Trophoblast cell (in vitro differentiated cells and primary cell): ENCODE measurements around the gene USP7.

ENCODE experiments used
- DNase-seq, 2 donors: peaks; one replicate each; pipeline ENCODE4 v3.0.0-alpha.2; 2016
- H2AFZ ChIP-seq: 2 replicates; pipeline ENCODE4 v1.6.1; 2013; ENCODE audit warnings: low read length, moderate library complexity, mild to moderate bottlenecking; ENCODE audit not compliant: insufficient read depth, poor library complexity
- H2AK5ac ChIP-seq: 2 replicates; pipeline ENCODE4 v1.6.1; 2013; ENCODE audit warnings: mild to moderate bottlenecking, low read length
- H2BK120ac ChIP-seq: 2 replicates; pipeline ENCODE4 v1.6.1; 2013; ENCODE audit warnings: low read length, mild to moderate bottlenecking, moderate library complexity; ENCODE audit not compliant: insufficient read depth, poor library complexity
- H2BK12ac ChIP-seq: 2 replicates; pipeline ENCODE4 v1.6.1; 2013; ENCODE audit warnings: mild to moderate bottlenecking, low read length, moderate library complexity
- H2BK5ac ChIP-seq: 2 replicates; pipeline ENCODE4 v1.6.1; 2013; ENCODE audit warnings: low read length, low read depth, moderate library complexity, mild to moderate bottlenecking; ENCODE audit not compliant: poor library complexity
- H3K14ac ChIP-seq: 2 replicates; pipeline ENCODE4 v1.6.1; 2013; ENCODE audit warnings: mild to moderate bottlenecking, low read length
- H3K18ac ChIP-seq: 2 replicates; pipeline ENCODE4 v1.6.1; 2013; ENCODE audit warnings: mild to moderate bottlenecking, low read length
- H3K23ac ChIP-seq: 2 replicates; pipeline ENCODE4 v1.6.1; 2013; ENCODE audit warnings: low read length
- H3K27ac ChIP-seq: 2 replicates; pipeline ENCODE4 v1.5.1; 2013; ENCODE audit warnings: low read depth, mild to moderate bottlenecking, inconsistent platforms, low read length, moderate library complexity
- H3K27me3 ChIP-seq: 2 replicates; pipeline ENCODE4 v1.6.1; 2013; ENCODE audit warnings: inconsistent platforms, mild to moderate bottlenecking, low read length, moderate library complexity; ENCODE audit not compliant: insufficient read depth
- H3K36me3 ChIP-seq, 2 experiments: 1 replicate in 1 of 2; 2 replicates in 1 of 2; pipeline ENCODE4 v1.6.1; 2013; ENCODE audit warnings: low read length in 2 of 2, mild to moderate bottlenecking in 2 of 2, moderate library complexity in 1 of 2; ENCODE audit not compliant: insufficient read depth in 2 of 2, control insufficient read depth in 1 of 2
- H3K4ac ChIP-seq: 2 replicates; pipeline ENCODE4 v1.6.1; 2013; ENCODE audit warnings: low read depth, mild to moderate bottlenecking, low read length, moderate library complexity
- H3K4me1 ChIP-seq, 2 experiments: 1 replicate in 1 of 2; 2 replicates in 1 of 2; pipeline ENCODE4 v1.6.1; 2013; ENCODE audit warnings: low read length in 2 of 2, mild to moderate bottlenecking in 2 of 2, moderate library complexity in 1 of 2; ENCODE audit not compliant: insufficient read depth in 2 of 2, control insufficient read depth in 1 of 2
- H3K4me2 ChIP-seq: 2 replicates; pipeline ENCODE4 v1.6.1; 2013; ENCODE audit warnings: inconsistent platforms, mild to moderate bottlenecking, low read length, moderate library complexity
- H3K4me3 ChIP-seq: 2 replicates; pipeline ENCODE4 v1.5.1; 2013; ENCODE audit warnings: mild to moderate bottlenecking, low read depth, low read length, inconsistent platforms
- H3K79me1 ChIP-seq: one replicate; pipeline ENCODE4 v1.6.1; 2013; ENCODE audit warnings: low read length
- H3K79me2 ChIP-seq: 2 replicates; pipeline ENCODE4 v1.6.1; 2013; ENCODE audit warnings: low read length, mild to moderate bottlenecking; ENCODE audit not compliant: control insufficient read depth, insufficient read depth, poor library complexity
- H3K9ac ChIP-seq: 2 replicates; pipeline ENCODE4 v1.6.1; 2013; ENCODE audit warnings: mild to moderate bottlenecking, low read length
- H3K9me3 ChIP-seq: 2 replicates; pipeline ENCODE4 v1.6.1; 2013; ENCODE audit warnings: low read depth, mild to moderate bottlenecking, control low read depth, inconsistent platforms, low read length; ENCODE audit not compliant: insufficient read depth
- H4K12ac ChIP-seq: 2 replicates; pipeline ENCODE4 v1.6.1; 2013; ENCODE audit warnings: low read depth, mild to moderate bottlenecking, low read length, moderate library complexity
- H4K8ac ChIP-seq: 2 replicates; pipeline ENCODE4 v1.6.1; 2013; ENCODE audit warnings: low read depth, mild to moderate bottlenecking, low read length, moderate library complexity
- H4K91ac ChIP-seq: one replicate; pipeline ENCODE4 v1.6.1; 2013; ENCODE audit warnings: low read depth, mild to moderate bottlenecking, low read length, moderate library complexity
- WGBS: extraction: QIAGEN DNeasy Blood & Tissue Kit; methylation state at CpG from one replicate; pipeline ENCODE4 v1.1.7; 2013; ENCODE audit warnings: missing lambda C conversion rate; ENCODE audit not compliant: insufficient read length, insufficient coverage; ENCODE audit errors: extremely low coverage; 5-methylcytosine and 5-hydroxymethylcytosine counted together

USP7 gene

DNA sequence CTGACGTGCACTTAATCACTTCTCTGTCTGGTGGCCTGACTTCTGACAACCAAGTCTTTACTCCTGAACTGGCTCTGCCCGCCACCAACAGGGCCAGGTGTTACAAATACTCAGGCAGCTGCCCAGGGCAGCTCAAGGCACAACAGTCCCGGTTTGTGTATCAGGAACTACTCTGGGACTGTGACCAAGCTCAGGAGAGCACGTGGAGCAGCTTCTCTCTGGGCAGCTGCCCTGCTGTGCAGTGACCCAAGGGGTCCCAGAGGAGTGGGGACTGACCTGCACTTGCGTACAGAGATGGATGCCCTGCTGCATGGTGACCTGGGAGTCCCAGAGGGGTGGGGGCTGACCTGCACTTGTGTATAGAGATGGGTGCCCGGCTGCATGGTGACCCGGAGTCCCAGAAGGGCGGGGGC is 59.7 kb downstream of the USP7 start:
- DNase-seq, result no peak
- H3K18ac ChIP-seq, result no peak overlapping the region
- no peak overlapping the region for H3K9ac ChIP-seq
- H3K23ac ChIP-seq, result no peak overlapping the region
- H4K8ac ChIP-seq, result no peak overlapping the region
- H3K79me1 ChIP-seq, result no peaks in the 10 kb centered on the region
- H4K91ac ChIP-seq, result no peak overlapping the region
- H3K4me2 ChIP-seq, result no peak overlapping the region
- H3K36me3 ChIP-seq, result peaks cover 40 to 64% of the 10 kb centered on the region in 2 experiments
- no peaks in the 10 kb centered on the region for H3K79me2 ChIP-seq
- no peaks in the 10 kb centered on the region for H3K4me1 ChIP-seq
- H3K4ac ChIP-seq, result no peak overlapping the region
- H3K27me3 ChIP-seq, result no peaks in the 10 kb centered on the region
- H3K9me3 ChIP-seq, result peaks cover 2% of the 10 kb centered on the region
- no peak overlapping the region for H3K27ac ChIP-seq
- no peak overlapping the region for H2BK120ac ChIP-seq
- H2BK12ac ChIP-seq, result no peak overlapping the region
- no peak overlapping the region for H2BK5ac ChIP-seq
- H3K4me3 ChIP-seq, result no peak overlapping the region
- H3K14ac ChIP-seq, result no peak overlapping the region
- no peak overlapping the region for H2AFZ ChIP-seq
- no CpG with 5 or more reads among the region's 8 CpGs for WGBS
- no peak overlapping the region for H4K12ac ChIP-seq
- no peak overlapping the region for H2AK5ac ChIP-seq

DNA sequence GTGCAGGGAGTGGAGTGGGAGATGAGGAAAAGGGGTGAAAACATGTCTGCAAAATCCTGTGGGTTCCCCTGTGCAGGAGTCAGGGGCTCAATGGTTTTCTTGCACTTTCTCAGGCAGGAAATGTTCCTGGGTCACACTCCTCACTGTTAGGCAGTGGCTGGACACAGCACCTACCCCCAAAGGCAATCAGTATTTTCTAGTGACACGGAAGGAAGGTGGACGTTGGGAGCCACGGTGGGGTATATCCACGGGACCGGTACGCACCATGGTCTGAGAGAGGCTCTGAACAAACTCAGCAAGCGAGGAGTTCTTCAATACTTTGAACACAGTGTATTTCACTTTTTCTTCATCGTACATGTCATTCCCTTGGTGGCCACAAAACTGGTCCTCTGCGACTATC is 60.7 kb downstream of the USP7 start:
- H4K12ac ChIP-seq, result no peak overlapping the region
- no peak overlapping the region for H3K4me2 ChIP-seq
- H2AFZ ChIP-seq, result no peak overlapping the region
- H3K36me3 ChIP-seq, result peaks cover 41 to 65% of the 10 kb centered on the region in 2 experiments
- H2BK12ac ChIP-seq, result no peak overlapping the region
- H3K23ac ChIP-seq, result no peak overlapping the region
- no peak overlapping the region for H2BK120ac ChIP-seq
- H4K91ac ChIP-seq, result no peak overlapping the region
- H3K79me2 ChIP-seq, result no peaks in the 10 kb centered on the region
- H3K14ac ChIP-seq, result no peak overlapping the region
- peaks cover 2% of the 10 kb centered on the region for H3K9me3 ChIP-seq
- no peak for DNase-seq
- no peak overlapping the region for H3K4ac ChIP-seq
- no peak overlapping the region for H3K18ac ChIP-seq
- H3K9ac ChIP-seq, result no peak overlapping the region
- no peaks in the 10 kb centered on the region for H3K4me1 ChIP-seq
- no CpG with 5 or more reads among the region's 9 CpGs for WGBS
- H3K79me1 ChIP-seq, result no peaks in the 10 kb centered on the region
- no peaks in the 10 kb centered on the region for H3K27me3 ChIP-seq
- H3K27ac ChIP-seq, result no peak overlapping the region
- no peak overlapping the region for H2BK5ac ChIP-seq
- no peak overlapping the region for H3K4me3 ChIP-seq
- no peak overlapping the region for H2AK5ac ChIP-seq
- H4K8ac ChIP-seq, result no peak overlapping the region

DNA sequence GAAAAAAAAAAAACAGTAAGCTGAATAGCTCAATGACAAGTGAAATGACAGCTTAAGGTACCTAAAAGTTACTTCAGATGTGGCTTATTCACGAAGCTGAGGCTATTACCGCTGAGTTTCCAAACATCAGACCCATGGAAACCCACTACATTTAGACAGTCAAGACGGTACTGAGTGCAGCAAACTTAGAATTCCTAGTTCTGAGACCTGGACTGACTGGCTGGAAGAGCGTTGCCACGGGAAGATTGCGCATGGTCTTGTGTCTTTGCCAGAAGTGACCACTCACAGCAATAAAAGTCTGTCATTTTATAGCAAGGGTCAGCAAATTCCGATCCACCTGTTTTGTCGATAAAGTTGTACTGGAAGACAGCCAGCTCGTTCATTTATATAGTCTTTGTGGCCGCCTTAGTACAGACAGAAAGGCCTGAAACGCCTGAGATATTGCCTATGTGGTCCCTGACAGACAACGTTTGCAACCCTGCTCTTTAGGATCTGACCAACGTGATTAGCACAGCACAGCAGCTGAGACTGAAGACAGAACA is 62.3 kb downstream of the USP7 start:
- no peak overlapping the region for H2BK12ac ChIP-seq
- no peak overlapping the region for H3K23ac ChIP-seq
- no peak overlapping the region for H3K4ac ChIP-seq
- WGBS, result no CpG with 5 or more reads among the region's 13 CpGs
- H2AFZ ChIP-seq, result no peak overlapping the region
- DNase-seq, result no peak
- H3K79me2 ChIP-seq, result no peaks in the 10 kb centered on the region
- no peak overlapping the region for H3K9ac ChIP-seq
- H3K27ac ChIP-seq, result no peak overlapping the region
- H3K4me2 ChIP-seq, result no peak overlapping the region
- H3K18ac ChIP-seq, result no peak overlapping the region
- H3K9me3 ChIP-seq, result peaks cover 2% of the 10 kb centered on the region
- no peaks in the 10 kb centered on the region for H3K4me1 ChIP-seq
- H3K4me3 ChIP-seq, result no peak overlapping the region
- no peaks in the 10 kb centered on the region for H3K27me3 ChIP-seq
- no peak overlapping the region for H4K8ac ChIP-seq
- H3K36me3 ChIP-seq, result peaks cover 47 to 69% of the 10 kb centered on the region in 2 experiments
- no peak overlapping the region for H3K14ac ChIP-seq
- H2AK5ac ChIP-seq, result no peak overlapping the region
- no peaks in the 10 kb centered on the region for H3K79me1 ChIP-seq
- H4K12ac ChIP-seq, result no peak overlapping the region
- H4K91ac ChIP-seq, result no peak overlapping the region
- no peak overlapping the region for H2BK120ac ChIP-seq
- no peak overlapping the region for H2BK5ac ChIP-seq

DNA sequence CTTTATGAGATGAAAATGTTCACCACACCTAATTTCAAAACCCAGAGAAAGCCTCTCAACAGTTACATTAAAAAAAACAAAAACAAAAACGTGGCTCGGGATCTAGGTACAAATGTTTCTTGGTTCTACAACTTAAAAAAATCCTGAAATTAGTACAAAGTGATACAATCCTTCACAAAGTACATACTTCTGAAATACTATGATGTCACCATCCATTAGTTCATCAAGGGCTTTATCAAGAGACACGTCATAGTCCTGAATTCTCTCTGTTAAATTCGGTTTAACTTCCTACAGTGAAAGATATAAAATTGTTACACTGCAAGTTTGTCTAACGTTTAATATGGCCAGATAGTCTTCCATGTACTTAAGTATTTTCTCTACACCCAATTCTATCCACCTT is 63.4 kb downstream of the USP7 start:
- Histone ChIP-seq H4K8ac (no peak overlapping the region), H2BK120ac (no peak overlapping the region), H2AFZ (no peak overlapping the region), H3K18ac (no peak overlapping the region), H3K9ac (no peak overlapping the region), H3K27ac (no peak overlapping the region), H2AK5ac (no peak overlapping the region), H2BK12ac (no peak overlapping the region), H3K9me3 (peaks cover 2% of the 10 kb centered on the region), H3K14ac (no peak overlapping the region), H3K36me3 (peaks cover 45 to 64% of the 10 kb centered on the region in 2 experiments), H4K91ac (no peak overlapping the region), H3K79me1 (no peaks in the 10 kb centered on the region), H3K79me2 (no peaks in the 10 kb centered on the region), H3K4ac (no peak overlapping the region), H3K4me2 (no peak overlapping the region), H2BK5ac (no peak overlapping the region), H4K12ac (no peak overlapping the region), H3K4me3 (no peak overlapping the region), H3K4me1 (no peaks in the 10 kb centered on the region), H3K27me3 (no peaks in the 10 kb centered on the region), H3K23ac (no peak overlapping the region)
- DNase-seq, result no peak
- WGBS, result no CpG with 5 or more reads among the region's 5 CpGs
